GM06990 (cell line): ENCODE data around the gene RBM20.
"Not testable (repeated sequence)": the region's sequence is repeated elsewhere in the genome, so short reads cannot be mapped to it uniquely, and the experiment has no call there.

Experiments used
- DNase-seq: peaks from one replicate; pipeline ENCODE4 v3.0.0-alpha.2; 2011; ENCODE audit not compliant: insufficient read length; ENCODE audit errors: extremely low read depth
- H3K27me3 ChIP-seq: replicated peaks from 2 replicates; pipeline ENCODE4 v1.6.0; 2011; ENCODE audit warnings: low read length; ENCODE audit not compliant: control insufficient read depth, insufficient read depth
- H3K36me3 ChIP-seq: 2 replicates; pipeline ENCODE4 v1.5.1; 2011; ENCODE audit warnings: low read length; ENCODE audit not compliant: control insufficient read depth, insufficient read depth
- H3K4me3 ChIP-seq: replicated peaks from 2 replicates; pipeline ENCODE4 v1.5.1; 2011; ENCODE audit warnings: low read depth, mild to moderate bottlenecking, control low read depth, low read length
- TF ChIP-seq, protein P1 (sequence below): IDR thresholded peaks from 2 replicates; pipeline ENCODE4 v1.5.1; 2011; ENCODE audit warnings: low read length, control low read depth, mild to moderate bottlenecking, inconsistent platforms; ENCODE audit not compliant: insufficient read depth, poor library complexity, severe bottlenecking

The RBM20 gene

GRCh38 chr10:110762109-110762848, 118.1 kb downstream of the RBM20 start:
- Histone ChIP-seq H3K27me3 (no peaks in the 10 kb centered on the region; the same call in 1 of the 2 replicates), H3K4me3 (no peak overlapping the region)
- TF ChIP-seq, protein P1, sequence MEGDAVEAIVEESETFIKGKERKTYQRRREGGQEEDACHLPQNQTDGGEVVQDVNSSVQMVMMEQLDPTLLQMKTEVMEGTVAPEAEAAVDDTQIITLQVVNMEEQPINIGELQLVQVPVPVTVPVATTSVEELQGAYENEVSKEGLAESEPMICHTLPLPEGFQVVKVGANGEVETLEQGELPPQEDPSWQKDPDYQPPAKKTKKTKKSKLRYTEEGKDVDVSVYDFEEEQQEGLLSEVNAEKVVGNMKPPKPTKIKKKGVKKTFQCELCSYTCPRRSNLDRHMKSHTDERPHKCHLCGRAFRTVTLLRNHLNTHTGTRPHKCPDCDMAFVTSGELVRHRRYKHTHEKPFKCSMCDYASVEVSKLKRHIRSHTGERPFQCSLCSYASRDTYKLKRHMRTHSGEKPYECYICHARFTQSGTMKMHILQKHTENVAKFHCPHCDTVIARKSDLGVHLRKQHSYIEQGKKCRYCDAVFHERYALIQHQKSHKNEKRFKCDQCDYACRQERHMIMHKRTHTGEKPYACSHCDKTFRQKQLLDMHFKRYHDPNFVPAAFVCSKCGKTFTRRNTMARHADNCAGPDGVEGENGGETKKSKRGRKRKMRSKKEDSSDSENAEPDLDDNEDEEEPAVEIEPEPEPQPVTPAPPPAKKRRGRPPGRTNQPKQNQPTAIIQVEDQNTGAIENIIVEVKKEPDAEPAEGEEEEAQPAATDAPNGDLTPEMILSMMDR, result no peak

GRCh38 chr10:110762849-110763211, 118.7 kb downstream of the RBM20 start:
- Histone ChIP-seq H3K27me3 (no peaks in the 10 kb centered on the region; the same call in 1 of the 2 replicates), H3K4me3 (no peak overlapping the region), H3K36me3 (no peaks in the 10 kb centered on the region)
- TF ChIP-seq, protein P1, result no peak
- no peak for DNase-seq

More at GRCh38 chr10:110762109-110762848, 118.1 kb downstream of the RBM20 start:
- no peak for DNase-seq
- no peaks in the 10 kb centered on the region for H3K36me3 ChIP-seq

- Histone ChIP-seq H3K36me3 (no peaks in the 10 kb centered on the region), H3K4me3 (no peak overlapping the region), H3K27me3 (no peaks in the 10 kb centered on the region)
- no peak for DNase-seq
- TF ChIP-seq, protein P1, result no peak
These were observed 120.2 kb downstream of the RBM20 start for GRCh38 chr10:110764378-110764777.

GRCh38 chr10:110764793-110765512, 120.8 kb downstream of the RBM20 start:
- no peak for DNase-seq
- no peak overlapping the region for H3K4me3 ChIP-seq
- no peaks in the 10 kb centered on the region for H3K27me3 ChIP-seq
- TF ChIP-seq, protein P1, result no peak
- no peaks in the 10 kb centered on the region for H3K36me3 ChIP-seq

GRCh38 chr10:110765513-110766319, 121.6 kb downstream of the RBM20 start:
- Histone ChIP-seq H3K36me3 (no peaks in the 10 kb centered on the region), H3K4me3 (no peak overlapping the region), H3K27me3 (no peaks in the 10 kb centered on the region)
- no peak for DNase-seq
- TF ChIP-seq, protein P1, result no peak

- not testable (repeated sequence) for H3K36me3 ChIP-seq, H3K4me3 ChIP-seq, H3K27me3 ChIP-seq, DNase-seq
These were observed 123.5 kb downstream of the RBM20 start for GRCh38 chr10:110767601-110768000.
